HEK293T (cell line): Measurements from ENCODE around the gene CRHR1.

Experiments
- CTCF ChIA-PET: fragments of 350-600 bp; formaldehyde crosslinking; extraction: SDS; loops from one replicate; lab custom pipeline; 2021; ENCODE audit warnings: antibody characterized with exemption, inconsistent platforms; lab: Yijun Ruan, JAX
- POLR2A ChIA-PET: fragments of 350-600 bp; formaldehyde crosslinking; extraction: SDS; loops from one replicate; lab custom pipeline; 2020; ENCODE audit warnings: antibody characterized with exemption, inconsistent platforms; lab: Yijun Ruan, JAX
- DNase-seq: peaks from one replicate; pipeline ENCODE4 v3.0.0; 2012; ENCODE audit warnings: mixed read lengths; ENCODE audit errors: extremely low spot score
- ARNT ChIP-seq: fragments of 450-650 bp; IDR thresholded peaks from 2 replicates; pipeline ENCODE4 v1.6.1; 2017; ENCODE audit warnings: mild to moderate bottlenecking
- BHLHE40 ChIP-seq: fragments of 450-650 bp; IDR thresholded peaks from 2 replicates; pipeline ENCODE4 v1.6.1; 2016; ENCODE audit warnings: mild to moderate bottlenecking, moderate library complexity, borderline replicate concordance
- CTBP1 ChIP-seq: fragments of 450-650 bp; IDR thresholded peaks from 2 replicates; pipeline ENCODE4 v1.6.1; 2016; ENCODE audit warnings: borderline replicate concordance
- ELF4 ChIP-seq: fragments of 450-650 bp; IDR thresholded peaks from 2 replicates; pipeline ENCODE4 v1.6.1; 2017; ENCODE audit warnings: antibody characterized with exemption
- FOXA1 ChIP-seq: fragments of 450-650 bp; IDR thresholded peaks from 2 replicates; pipeline ENCODE4 v1.6.1; 2016; ENCODE audit warnings: mild to moderate bottlenecking
- FOXK2 ChIP-seq: fragments of 450-650 bp; IDR thresholded peaks from 2 replicates; pipeline ENCODE4 v1.6.1; 2016; ENCODE audit warnings: mild to moderate bottlenecking
- FOXM1 ChIP-seq: fragments of 450-650 bp; IDR thresholded peaks from 2 replicates; pipeline ENCODE4 v1.6.1; 2017; ENCODE audit warnings: mild to moderate bottlenecking, borderline replicate concordance
- HDGF ChIP-seq: fragments of 450-650 bp; IDR thresholded peaks from 2 replicates; pipeline ENCODE4 v1.6.1; 2017; ENCODE audit warnings: antibody characterized with exemption, borderline replicate concordance
- L3MBTL2 ChIP-seq: fragments of 450-650 bp; conservative IDR thresholded peaks from 2 replicates; pipeline ENCODE4 v1.6.1; 2016; ENCODE audit warnings: mild to moderate bottlenecking
- LEF1 ChIP-seq: fragments of 450-650 bp; IDR thresholded peaks from 2 replicates; pipeline ENCODE4 v1.6.1; 2017; ENCODE audit warnings: mild to moderate bottlenecking, borderline replicate concordance
- NFRKB ChIP-seq: fragments of 450-650 bp; IDR thresholded peaks from 2 replicates; pipeline ENCODE4 v1.6.1; 2016; ENCODE audit warnings: mild to moderate bottlenecking, moderate library complexity
- SP1 ChIP-seq: fragments of 450-650 bp; IDR thresholded peaks from 2 replicates; pipeline ENCODE4 v1.6.1; 2017
- SUZ12 ChIP-seq: fragments of 450-650 bp; IDR thresholded peaks from 2 replicates; pipeline ENCODE4 v1.6.1; 2016; ENCODE audit warnings: mild to moderate bottlenecking
- TARDBP ChIP-seq: fragments of 450-650 bp; IDR thresholded peaks from 2 replicates; pipeline ENCODE4 v1.6.1; 2016
- ZNF384 ChIP-seq: fragments of 450-650 bp; IDR thresholded peaks from 2 replicates; pipeline ENCODE4 v1.6.1; 2016
- TF ChIP-seq, protein P1 (sequence below): fragments of 450-650 bp; IDR thresholded peaks from 2 replicates; pipeline ENCODE4 v1.6.1; 2016

Gene CRHR1

GRCh38 chr17:45792995-45793755, 9.1 kb downstream of the CRHR1 start:
- no peak for DNase-seq
- no peak for TF ChIP-seq BHLHE40
- no peak for TF ChIP-seq NFRKB
- TF ChIP-seq HDGF: no peak
- no peak for TF ChIP-seq LEF1
- no peak for TF ChIP-seq SUZ12
- no peak for TF ChIP-seq FOXA1
- CTCF ChIA-PET: interaction anchor here (3.0 kb wide), 1 partner anchor 10 kb away, joined by 10 read pairs; no protein-coding TSS in a partner anchor
- POLR2A ChIA-PET: interaction anchor here (1.5 kb wide), 1 partner anchor 10 kb away, joined by 4 read pairs; no protein-coding TSS in a partner anchor

- TF ChIP-seq TARDBP (no peak), HDGF (no peak), FOXK2 (no peak), BHLHE40 (no peak), FOXA1 (no peak), L3MBTL2 (no peak), ELF4 (no peak), SP1 (no peak), ARNT (no peak), LEF1 (no peak), FOXM1 (no peak), ZNF384 (no peak), NFRKB (no peak), SUZ12 (no peak), CTBP1 (no peak)
- TF ChIP-seq, protein P1, sequence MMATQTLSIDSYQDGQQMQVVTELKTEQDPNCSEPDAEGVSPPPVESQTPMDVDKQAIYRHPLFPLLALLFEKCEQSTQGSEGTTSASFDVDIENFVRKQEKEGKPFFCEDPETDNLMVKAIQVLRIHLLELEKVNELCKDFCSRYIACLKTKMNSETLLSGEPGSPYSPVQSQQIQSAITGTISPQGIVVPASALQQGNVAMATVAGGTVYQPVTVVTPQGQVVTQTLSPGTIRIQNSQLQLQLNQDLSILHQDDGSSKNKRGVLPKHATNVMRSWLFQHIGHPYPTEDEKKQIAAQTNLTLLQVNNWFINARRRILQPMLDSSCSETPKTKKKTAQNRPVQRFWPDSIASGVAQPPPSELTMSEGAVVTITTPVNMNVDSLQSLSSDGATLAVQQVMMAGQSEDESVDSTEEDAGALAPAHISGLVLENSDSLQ: no peak
- CTCF ChIA-PET: interaction anchor here (2.7 to 3.0 kb wide), 2 partner anchors 11 kb away, joined by 10 to 15 read pairs; partner anchors contain the start of gene CRHR1
- POLR2A ChIA-PET: interaction anchor here (0.6 kb wide), 2 partner anchors 12 to 152 kb away, joined by 3 read pairs; no protein-coding TSS in a partner anchor
- no peak for DNase-seq
Measured at GRCh38 chr17:45793999-45794540, 9.9 kb downstream of the CRHR1 start.

DNA sequence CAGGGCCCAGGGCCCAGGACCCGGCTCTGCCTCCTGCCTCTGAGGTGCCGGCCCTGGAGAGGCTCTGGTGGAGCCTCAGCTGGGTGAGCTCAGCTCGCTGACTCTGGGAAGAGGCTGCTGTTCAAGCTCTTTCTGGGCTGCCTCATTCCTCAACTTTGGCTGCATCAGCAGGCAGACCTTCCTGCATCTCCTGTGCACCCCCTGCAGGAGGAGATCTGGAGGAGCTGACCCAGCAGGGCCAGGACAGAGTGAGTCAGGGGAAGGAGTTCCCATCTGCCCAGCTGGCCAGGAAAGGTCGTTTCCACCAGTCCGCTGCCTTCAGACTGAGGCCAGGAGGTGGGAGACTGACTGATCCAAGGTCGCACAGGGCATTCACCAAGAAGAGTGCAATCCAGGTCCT, 10.7 kb downstream of the CRHR1 start:
- TF ChIP-seq L3MBTL2: no peak
- ChIA-PET POLR2A (interaction anchor here (0.6 kb wide), 2 partner anchors 13 to 153 kb away, joined by 3 read pairs; no protein-coding TSS in a partner anchor), CTCF (interaction anchor here (0.7 to 2.7 kb wide), 2 partner anchors 12 to 32 kb away, joined by 4 to 15 read pairs; partner anchors contain the start of gene CRHR1)
- DNase-seq: peak; percentile 38

- ChIA-PET CTCF (no interaction called here), POLR2A (no interaction called here)
- TF ChIP-seq ELF4 (no peak), ZNF384 (no peak), HDGF (no peak), CTBP1 (no peak)
- DNase-seq: no peak
Measured at GRCh38 chr17:45800816-45801215, 16.7 kb downstream of the CRHR1 start.

DNA sequence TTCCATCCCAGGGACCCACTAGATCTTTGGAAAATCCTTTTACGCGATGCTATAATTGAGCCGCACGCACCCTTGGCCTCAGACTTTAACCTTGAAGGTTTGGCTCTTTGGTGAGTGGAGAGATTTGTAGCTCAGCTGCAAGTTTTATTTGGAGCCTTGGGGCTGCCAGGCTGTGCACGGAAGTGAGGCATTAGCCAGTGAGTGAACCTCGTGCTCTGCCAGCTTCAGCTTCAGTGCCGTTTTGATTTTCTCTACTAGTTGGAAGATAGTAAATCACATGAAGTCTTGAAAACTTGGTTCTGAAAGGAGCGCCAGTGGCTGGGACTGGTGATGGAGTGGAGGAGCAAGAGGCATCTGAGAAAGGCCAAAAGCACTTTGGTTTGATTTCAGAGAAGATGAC, 17.3 kb downstream of the CRHR1 start:
- ChIA-PET CTCF (no interaction called here), POLR2A (no interaction called here)
- TF ChIP-seq ELF4: no peak
- TF ChIP-seq ZNF384: no peak
- no peak for TF ChIP-seq BHLHE40
- TF ChIP-seq CTBP1: no peak
- TF ChIP-seq TARDBP: no peak
- TF ChIP-seq L3MBTL2: no peak
- no peak for TF ChIP-seq FOXA1
- TF ChIP-seq, protein P1: no peak
- DNase-seq: no peak

- ChIA-PET CTCF (no interaction called here), POLR2A (no interaction called here)
- DNase-seq: no peak
- TF ChIP-seq BHLHE40 (no peak), ELF4 (no peak), HDGF (no peak), FOXK2 (no peak)
- TF ChIP-seq, protein P1: no peak
Measured at GRCh38 chr17:45808845-45809244, 24.7 kb downstream of the CRHR1 start.

DNA sequence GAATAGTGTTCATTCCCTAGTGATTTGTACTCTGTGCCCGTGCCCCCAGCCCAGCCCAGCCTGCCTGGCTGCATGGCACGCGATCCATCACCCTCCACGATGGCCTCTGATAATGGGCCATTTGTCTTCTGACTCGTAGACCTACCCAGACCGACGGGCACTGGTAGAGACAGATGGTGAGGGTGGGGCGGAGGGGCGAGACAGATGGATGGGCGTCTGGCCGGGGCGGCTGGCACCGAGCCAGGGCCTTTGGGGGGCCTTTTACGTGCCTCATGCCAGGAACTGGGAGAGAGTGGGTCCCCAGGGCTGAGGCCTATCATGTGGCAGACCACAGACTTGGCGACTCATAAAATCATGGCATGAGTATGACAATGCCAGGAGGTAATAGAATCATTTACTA, 25.4 kb downstream of the CRHR1 start:
- TF ChIP-seq L3MBTL2 (no peak), ARNT (no peak), ELF4 (no peak), TARDBP (no peak), NFRKB (no peak), FOXM1 (no peak), BHLHE40 (no peak), ZNF384 (no peak), HDGF (no peak), CTBP1 (no peak), SUZ12 (no peak), LEF1 (no peak), FOXA1 (no peak), SP1 (no peak), FOXK2 (no peak)
- TF ChIP-seq, protein P1: no peak
- ChIA-PET POLR2A (no interaction called here), CTCF (no interaction called here)
- no peak for DNase-seq
